HG02798 (cell line): ENCODE data around the gene SEPTIN2.
"Not testable (repeated sequence)": the region's sequence is repeated elsewhere in the genome, so short reads cannot be mapped to it uniquely, and the experiment has no call there.

Experiments
- ATAC-seq: cut with Tn5 transposase; IDR thresholded peaks from one replicate; pipeline ENCODE4 v1.9.1; 2021; ENCODE audit warnings: mild to moderate bottlenecking; ENCODE audit not compliant: unreplicated experiment, poor library complexity

The SEPTIN2 gene

DNA sequence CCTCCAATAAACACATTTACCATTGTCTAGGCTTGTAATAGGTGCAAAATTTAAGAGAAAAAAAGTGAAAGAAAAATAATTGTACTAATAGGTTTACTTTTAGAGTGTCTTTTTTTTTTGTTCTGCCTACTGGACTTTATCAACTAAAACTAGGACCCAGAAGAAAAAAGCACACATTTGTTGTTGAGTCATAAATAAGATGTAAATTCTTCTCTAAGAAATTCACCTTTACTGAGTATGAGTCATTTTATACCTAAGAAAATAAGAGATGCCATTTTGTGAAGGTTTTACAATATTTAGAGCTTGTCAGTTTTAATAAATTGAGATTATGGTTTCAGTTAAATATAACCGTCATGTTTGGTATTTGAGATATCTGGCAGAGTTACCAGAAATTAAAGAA is 59.6 kb downstream of the SEPTIN2 start:
- no peak for ATAC-seq

DNA sequence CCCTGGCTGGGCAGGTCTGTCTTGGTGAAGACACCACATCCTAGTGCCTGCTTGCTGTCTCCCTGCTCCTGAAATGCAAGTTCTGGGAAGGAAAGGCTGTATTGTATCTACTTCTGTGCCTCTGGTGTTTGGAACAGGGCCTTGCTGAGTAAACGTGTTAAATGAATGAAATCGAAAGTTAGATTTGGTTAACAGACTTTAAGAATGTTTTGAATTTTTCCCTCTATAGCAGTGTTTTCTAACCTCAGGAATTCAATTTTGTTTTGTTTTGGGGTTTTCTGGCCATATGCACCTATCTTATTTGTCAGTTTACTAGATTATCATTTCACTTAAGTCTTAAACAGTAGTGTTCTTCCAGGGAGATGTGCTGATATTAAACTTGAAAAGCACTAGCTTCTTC is 61.1 kb downstream of the SEPTIN2 start:
- ATAC-seq: no peak

DNA sequence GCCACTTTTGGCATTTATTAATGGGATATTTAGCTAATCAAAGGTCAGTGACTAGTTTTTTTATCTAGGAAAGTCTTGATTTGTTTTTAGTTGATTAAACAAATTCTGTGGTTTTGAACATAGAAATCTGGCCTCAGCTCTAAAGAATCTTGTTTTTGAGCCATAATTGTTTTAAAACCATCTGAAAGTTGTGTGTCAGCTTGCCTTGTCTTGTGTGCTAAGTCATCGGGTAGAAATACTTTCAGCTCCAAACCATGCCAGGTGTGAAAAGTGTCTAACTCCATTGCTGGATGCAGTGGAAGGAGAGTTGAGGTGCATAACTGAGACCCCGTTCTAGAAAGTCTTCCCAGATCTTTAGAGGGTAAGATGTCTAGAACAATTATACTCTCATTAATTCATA is 63.1 kb downstream of the SEPTIN2 start:
- no peak for ATAC-seq

DNA sequence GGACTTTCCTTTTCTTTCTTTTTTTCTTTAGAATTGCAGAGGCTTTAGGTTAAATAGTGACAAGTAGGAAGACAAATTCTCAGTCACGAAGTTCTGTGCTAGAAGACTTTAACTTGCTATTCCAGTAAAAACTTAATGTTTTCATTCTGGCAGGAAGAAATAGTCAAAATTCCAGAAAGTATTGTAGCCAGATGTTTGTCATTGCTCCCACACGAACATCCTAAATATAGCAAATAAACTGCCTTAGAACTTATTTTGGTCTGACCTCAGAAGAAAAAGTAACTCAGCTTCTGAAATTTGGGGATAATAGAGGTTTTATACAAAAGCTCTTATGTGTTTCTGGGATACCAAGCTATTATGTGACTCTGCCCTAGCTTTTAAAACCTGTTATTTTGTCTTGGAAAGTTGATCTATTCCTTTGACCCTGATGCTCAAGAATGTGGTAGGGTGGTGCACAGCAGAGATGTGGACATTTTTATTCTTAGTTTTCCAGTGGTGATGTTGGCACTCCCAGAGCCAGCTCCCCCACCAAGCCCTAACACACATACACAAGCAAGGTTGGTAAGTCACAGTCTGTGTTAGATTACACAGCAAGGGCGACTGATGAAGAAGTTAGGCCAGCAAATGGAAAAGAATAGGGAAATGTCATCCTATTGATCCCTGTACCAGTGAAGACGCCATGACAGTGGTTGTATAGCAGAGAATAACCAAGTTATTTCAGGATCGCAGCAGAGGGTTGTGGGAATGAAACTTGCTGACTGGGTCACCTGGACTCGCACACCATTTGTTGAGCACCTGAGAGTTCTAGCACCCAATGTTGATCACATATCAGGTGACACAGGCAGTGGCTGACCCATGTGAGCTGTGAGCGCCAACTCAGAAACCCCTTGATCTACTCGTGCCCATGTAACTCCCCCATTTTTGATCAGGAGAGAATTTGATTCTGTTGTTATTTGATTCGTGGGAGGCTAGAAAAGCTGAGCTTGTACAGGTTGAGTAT is 64.1 kb downstream of the SEPTIN2 start:
- no peak for ATAC-seq

DNA sequence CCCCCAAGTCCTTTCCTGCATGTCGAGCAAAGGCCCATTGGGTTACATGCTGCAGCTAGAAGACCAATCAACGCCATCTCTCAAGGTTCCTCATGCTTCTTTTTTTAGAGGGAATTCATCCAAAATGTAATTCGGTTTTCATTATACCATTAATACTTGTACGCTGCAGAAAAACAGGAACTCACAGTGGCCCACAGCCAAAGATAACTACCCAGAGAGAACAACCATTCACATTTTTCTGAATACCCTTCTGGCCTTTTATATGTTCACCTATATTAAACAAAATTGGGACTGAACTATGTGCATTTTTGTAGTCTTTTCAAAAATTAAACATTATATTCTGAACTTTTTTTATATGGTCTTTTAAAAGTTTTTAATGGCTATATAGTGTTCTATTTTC is 66.1 kb downstream of the SEPTIN2 start:
- no peak for ATAC-seq

DNA sequence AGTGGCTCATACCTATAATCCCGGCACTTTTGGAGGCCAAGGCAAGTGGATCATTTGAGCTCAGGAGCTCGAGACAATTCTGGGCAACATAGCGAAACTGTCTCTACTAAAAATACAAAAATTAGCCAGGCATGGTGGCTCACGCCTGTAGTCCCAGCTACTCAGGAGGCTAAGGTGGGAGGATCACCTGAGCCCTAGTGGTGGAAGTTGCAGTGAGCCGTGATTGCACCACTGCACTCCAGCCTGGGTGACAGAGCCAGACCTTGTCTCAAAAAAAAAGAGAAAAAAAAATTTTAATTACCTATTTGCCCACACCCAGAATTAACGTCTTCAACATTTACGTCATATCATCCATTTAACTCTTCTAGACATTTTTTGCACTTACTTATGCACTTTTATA is 69.7 kb downstream of the SEPTIN2 start:
- ATAC-seq: not testable (repeated sequence)

DNA sequence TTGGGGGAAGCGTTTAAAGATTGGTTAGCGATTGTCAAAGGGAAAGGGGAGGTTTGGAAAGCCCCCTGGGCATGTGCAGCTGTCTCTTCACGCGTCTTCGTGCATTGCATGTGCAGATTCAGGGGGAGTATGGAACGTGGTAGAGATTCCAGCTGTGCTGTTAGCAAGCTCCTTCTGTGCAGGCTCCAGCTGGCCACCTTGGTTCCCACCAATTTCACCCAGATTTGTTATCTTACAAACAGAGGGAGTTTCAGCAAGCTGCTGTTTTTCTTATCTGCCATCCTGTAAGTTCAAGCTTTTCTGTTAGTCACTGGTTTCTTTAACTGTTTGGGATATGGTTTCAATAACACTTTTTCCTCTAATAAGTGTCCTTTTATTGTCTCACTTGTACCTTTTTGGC is 70.8 kb downstream of the SEPTIN2 start:
- no peak for ATAC-seq

DNA sequence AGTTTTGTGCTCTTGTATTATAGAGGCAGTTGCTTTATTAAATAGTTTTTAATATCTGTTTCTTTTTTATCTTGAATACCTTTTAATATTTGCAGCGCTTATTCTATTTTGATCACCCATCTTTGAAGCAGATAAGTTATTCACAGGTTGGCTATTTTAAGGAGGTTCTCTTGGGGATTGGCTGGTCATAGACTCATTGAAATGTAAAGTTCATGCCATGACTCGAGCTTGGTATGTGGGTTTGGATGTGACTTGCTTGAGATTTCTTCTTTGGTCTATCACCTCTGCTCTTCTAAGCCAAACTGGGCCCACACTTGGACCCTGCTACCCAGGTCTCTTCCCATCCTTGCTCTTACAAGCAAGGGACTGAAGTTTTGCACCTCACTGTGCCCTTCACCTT is 74.0 kb downstream of the SEPTIN2 start:
- no peak for ATAC-seq

DNA sequence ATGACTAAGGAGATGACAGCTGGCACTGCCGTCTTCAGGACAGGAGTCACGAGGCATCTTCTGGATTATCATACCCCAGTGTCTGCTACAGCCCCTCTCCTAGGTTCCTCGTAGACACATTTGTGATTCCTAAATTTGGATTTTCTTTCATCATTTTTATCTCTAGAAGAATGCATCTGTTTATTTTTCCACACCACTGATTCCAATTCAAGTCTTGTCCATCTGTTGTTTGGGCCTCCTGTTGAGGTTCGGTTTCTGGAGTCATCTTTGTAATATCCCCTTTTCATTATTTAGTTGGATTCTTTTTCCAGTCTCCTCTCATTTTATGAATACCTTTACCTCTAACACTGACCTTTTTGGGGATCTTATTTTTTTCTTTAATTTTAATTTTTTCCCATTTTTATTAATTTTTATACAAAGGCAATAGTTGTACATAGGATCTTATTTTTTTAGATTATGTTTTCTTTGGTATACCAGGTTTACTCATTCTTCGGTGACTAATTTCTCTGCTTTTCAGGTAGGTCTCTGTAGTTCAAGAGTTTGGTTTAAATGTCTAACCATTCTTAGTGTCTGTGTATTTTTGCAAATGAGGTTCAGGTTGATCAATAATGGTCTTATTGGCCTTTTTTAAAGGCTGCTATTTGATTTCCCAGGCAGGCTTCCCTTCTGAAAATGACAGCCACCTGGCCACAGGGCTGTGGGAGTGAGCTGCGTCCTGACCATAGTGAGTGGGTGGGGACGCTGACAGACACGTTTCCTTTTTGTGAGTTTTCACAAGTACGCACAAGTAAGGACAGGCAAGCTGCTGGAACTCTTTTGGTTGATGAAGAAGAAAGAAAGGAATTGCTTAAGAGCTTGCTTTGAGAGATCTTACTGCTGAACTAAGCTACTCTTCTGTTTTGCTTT is 74.8 kb downstream of the SEPTIN2 start:
- ATAC-seq: peak; percentile 61

DNA sequence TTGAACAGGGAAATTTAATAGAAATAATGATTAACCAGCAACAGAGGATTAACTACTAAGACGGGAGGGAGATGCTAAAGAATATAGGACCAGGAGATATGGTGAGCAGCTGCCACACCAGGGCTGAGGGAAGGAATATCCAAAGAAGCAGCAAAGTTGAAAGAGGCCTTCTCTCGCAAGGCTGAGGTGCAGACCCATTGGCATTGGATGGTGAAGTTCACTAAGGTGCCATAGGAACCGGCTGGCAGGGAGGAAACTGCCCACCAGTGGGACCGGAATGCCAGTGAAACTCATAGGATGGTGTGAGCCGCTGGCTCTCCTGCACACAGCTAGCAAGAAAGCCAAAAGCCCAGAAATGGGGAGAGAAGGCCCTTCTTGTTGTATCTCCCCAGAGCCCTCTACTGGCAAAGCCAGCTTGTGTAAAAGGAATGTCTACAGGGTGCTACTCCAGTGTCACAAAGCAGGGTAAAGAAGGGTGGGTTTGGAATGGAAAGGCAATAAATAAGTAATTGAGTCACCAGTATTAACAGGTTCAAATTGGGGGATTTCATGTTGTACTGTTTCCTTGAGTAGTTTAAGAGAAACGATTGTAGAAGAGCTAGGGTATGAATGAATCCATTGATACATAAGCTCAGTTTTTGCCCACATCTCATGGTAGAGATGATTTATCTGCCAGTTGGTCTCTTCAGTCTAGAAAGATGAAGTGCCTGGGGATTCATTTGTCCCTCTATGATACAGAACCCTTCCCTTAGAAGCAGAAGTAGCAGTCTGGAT is 76.4 kb downstream of the SEPTIN2 start:
- no peak for ATAC-seq

DNA sequence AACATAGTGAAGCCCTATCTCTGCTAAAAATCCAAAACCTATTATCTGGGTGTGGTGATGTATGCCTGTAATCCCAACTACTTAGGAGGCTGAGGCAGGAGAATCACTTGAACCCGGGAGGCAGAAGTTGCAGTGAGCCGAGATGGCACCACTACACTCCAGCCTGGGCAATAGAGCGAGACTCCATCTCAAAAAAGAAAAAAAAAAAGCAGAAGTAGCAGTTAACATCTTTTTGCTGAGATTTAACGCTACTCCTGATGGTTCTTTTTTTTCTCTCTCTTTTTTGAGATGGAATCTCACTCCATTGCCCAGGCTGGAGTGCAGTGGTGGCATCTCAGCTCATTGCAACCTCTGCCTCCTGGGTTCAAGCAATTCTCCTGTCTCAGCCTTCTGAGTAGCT is 77.0 kb downstream of the SEPTIN2 start:
- ATAC-seq: not testable (repeated sequence)

DNA sequence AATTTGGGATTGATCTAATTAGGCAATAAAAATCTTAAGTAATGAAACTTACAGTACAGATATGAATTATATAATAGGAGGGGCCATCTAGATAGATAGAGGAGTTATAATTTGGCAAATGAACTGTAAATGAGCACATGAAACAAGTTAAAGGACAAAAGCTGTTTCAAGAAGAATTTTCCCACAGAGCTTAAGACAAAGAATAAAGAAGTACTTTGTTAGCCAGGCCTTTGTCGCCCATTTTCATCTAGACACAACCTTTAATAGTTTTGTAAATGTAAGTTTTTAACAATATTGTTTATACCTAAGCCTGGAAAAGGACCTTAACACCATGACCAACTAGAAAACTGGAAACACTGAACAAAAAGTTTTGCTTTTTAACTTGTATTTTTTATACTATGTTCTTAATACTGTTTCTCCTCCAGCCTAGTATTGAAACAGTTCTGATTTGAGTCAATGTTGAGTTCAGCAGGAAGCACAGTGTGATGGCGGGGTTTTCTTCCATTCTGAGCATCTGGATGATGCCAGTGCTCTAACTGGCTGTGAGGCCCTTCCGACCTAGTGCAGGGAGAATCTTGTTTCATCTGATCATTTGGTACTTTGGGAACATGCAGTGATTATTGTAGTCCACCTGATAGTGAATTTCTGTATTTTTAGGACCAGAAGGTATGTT is 77.9 kb downstream of the SEPTIN2 start:
- no peak for ATAC-seq

DNA sequence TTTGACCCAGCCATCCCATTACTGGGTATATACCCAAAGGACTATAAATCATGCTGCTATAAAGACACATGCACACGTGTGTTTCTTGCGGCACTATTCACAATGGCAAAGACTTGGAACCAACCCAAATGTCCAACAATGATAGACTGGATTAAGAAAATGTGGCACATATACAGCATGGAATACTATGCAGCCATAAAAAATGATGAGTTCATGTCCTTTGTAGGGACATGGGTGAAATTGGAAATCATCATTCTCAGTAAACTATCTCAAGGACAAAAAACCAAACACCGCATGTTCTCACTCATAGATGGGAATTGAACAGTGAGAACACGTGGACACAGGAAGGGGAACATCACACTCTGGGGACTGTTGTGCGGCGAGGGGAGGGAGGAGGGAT is 81.1 kb downstream of the SEPTIN2 start:
- not testable (repeated sequence) for ATAC-seq

DNA sequence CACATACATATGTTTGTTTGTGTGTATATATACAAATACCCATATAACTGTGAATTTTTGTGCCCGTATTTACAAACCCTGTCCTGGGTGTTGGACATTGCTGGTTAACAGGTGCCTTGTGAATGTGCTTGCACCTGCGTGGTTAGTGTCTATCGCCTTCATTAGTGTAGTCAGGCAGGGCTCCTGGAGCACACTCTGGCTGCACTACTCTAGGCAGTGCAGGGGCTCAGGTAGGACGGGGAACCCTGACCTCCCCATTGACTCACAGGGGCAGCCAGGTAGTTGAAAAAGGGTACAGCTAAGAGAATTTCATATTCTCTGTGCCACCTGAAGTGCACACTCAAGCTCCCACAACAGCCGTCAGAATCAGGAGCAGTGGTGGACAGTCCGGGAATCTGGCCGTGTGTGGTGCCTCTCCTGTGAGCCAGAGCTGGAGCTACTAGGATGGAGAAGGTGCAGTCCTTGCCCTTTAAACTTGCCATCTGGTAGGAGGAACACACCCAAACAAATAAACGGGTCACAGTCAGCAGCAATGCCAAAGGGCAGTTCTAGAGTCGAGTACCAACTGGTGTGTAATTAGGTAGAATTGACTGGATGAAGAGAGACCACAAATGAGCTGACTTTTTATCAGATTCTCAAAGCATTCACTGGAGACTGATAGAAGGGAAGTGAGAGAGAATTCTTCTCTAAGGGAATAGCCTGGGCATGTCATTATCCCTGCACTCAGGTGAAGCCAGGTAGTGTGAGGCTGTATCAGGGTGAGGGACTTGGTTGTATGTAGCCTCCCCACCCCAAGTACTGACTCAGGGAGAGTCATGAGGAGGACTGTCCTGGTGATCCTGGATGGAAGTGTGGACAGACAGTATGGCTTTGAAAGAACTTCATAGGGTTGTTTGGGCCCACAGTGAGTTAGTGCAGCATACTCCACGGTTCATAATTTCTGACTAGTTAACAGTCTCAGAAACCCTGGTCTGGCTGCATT is 84.5 kb downstream of the SEPTIN2 start:
- no peak for ATAC-seq
